Stimulated activated CD8-positive, alpha-beta memory T cell treated with anti-CD3 and anti-CD28 coated beads, Interleukin-15, amount 100 ng/mL, for 24 hours (primary cell): ENCODE results near the gene TNFAIP2.
"Not testable (repeated sequence)": the region's sequence is repeated elsewhere in the genome, so short reads cannot be mapped to it uniquely, and the experiment has no call there.

ENCODE experiments used
- DNase-seq: peaks from one replicate; pipeline ENCODE4 v3.0.0-alpha.2; 2020; ENCODE audit warnings: low read depth

The TNFAIP2 gene

GRCh38 chr14:103155416-103155815 is 32.2 kb downstream of the TNFAIP2 start:
- not testable (repeated sequence) for DNase-seq

- no peak for DNase-seq
Measured at GRCh38 chr14:103155826-103156394, 32.6 kb downstream of the TNFAIP2 start.

GRCh38 chr14:103156651-103157378 is 33.6 kb downstream of the TNFAIP2 start:
- no peak for DNase-seq

GRCh38 chr14:103157969-103158368 is 34.7 kb downstream of the TNFAIP2 start:
- DNase-seq, result no peak

GRCh38 chr14:103158688-103159087 is 35.4 kb downstream of the TNFAIP2 start:
- no peak for DNase-seq

- DNase-seq, result no peak
Measured at GRCh38 chr14:103160321-103161053, 37.2 kb downstream of the TNFAIP2 start.

- no peak for DNase-seq
Measured at GRCh38 chr14:103161054-103161397, 37.8 kb downstream of the TNFAIP2 start.

- no peak for DNase-seq
Measured at GRCh38 chr14:103163199-103163598, 39.9 kb downstream of the TNFAIP2 start.

- DNase-seq, result no peak
Measured at GRCh38 chr14:103164006-103164405, 40.7 kb downstream of the TNFAIP2 start.

- no peak for DNase-seq
Measured at GRCh38 chr14:103164779-103165178, 41.5 kb downstream of the TNFAIP2 start.

- DNase-seq, result no peak
Measured at GRCh38 chr14:103165323-103165722, 42.1 kb downstream of the TNFAIP2 start.

- DNase-seq, result no peak
Measured at GRCh38 chr14:103169954-103170353, 46.7 kb downstream of the TNFAIP2 start.

- DNase-seq, result not testable (repeated sequence)
Measured at GRCh38 chr14:103171206-103171605, 47.9 kb downstream of the TNFAIP2 start.

- no peak for DNase-seq
Measured at GRCh38 chr14:103172921-103173320, 49.7 kb downstream of the TNFAIP2 start.

- DNase-seq, result not testable (repeated sequence)
Measured at GRCh38 chr14:103173887-103174286, 50.6 kb downstream of the TNFAIP2 start.

- DNase-seq, result not testable (repeated sequence)
Measured at GRCh38 chr14:103176176-103176575, 52.9 kb downstream of the TNFAIP2 start.

GRCh38 chr14:103177376-103177775 is 54.1 kb downstream of the TNFAIP2 start:
- DNase-seq, result no peak

- DNase-seq, result no peak
Measured at GRCh38 chr14:103178521-103178920, 55.3 kb downstream of the TNFAIP2 start.

- DNase-seq, result no peak
Measured at GRCh38 chr14:103179094-103179493, 55.8 kb downstream of the TNFAIP2 start.

GRCh38 chr14:103180331-103180730 is 57.1 kb downstream of the TNFAIP2 start:
- DNase-seq, result no peak

GRCh38 chr14:103184046-103184445 is 60.8 kb downstream of the TNFAIP2 start:
- DNase-seq, result no peak

GRCh38 chr14:103185051-103186029 is 62.1 kb downstream of the TNFAIP2 start:
- DNase-seq, result no peak
